ENCODE results near the gene CD8B. TPM values are rescaled to one million over a fixed set of nuclear protein-coding genes. Genes with fewer than 3 reads are reported as not detected.

The CD8B gene
- total RNA-seq, 4 donors from 2014 or later = 1.8 to 7.3 (median 2.8) TPM

DNA sequence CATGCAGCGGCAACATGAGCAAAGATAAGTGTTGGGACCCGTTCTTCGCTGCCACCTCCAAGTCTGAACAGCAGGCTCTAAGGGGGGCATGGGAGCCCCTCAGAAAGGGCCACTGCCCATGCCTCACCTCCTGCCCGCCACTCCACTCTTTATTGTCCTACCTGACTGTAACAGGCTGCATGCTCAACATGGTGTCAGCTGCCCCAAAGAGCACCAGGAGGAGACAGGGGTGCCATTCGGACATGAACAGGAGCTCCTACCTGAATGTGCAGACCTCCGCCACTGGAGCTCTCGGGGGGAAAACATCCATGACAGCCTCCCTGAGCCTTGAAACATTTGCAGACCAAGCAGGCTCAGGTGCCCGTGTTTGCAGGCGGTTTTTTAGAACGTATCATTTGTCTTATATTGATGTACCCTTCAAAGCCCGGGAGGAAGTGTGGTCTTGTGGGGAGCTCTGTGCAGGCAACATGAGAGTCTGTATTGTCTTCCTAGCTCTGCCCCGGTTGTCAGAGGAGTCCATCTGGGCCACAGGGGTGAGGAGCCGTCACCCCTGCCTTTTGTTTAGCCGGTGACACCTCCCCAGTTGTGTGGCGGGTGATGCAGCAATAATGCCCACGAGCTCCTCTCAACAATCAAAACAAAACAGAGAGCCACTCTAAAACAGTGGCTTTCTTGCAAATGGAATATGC, 35.8 kb downstream of the CD8B start:
- DNase-seq (ENCODE audit: low spot score) (no peak), ATAC-seq (ENCODE audit: low FRiP score) (no peak)
- TF ChIP-seq, protein P1, sequence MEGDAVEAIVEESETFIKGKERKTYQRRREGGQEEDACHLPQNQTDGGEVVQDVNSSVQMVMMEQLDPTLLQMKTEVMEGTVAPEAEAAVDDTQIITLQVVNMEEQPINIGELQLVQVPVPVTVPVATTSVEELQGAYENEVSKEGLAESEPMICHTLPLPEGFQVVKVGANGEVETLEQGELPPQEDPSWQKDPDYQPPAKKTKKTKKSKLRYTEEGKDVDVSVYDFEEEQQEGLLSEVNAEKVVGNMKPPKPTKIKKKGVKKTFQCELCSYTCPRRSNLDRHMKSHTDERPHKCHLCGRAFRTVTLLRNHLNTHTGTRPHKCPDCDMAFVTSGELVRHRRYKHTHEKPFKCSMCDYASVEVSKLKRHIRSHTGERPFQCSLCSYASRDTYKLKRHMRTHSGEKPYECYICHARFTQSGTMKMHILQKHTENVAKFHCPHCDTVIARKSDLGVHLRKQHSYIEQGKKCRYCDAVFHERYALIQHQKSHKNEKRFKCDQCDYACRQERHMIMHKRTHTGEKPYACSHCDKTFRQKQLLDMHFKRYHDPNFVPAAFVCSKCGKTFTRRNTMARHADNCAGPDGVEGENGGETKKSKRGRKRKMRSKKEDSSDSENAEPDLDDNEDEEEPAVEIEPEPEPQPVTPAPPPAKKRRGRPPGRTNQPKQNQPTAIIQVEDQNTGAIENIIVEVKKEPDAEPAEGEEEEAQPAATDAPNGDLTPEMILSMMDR (IDR thresholded peaks at IDR 0.05) = no peak

DNA sequence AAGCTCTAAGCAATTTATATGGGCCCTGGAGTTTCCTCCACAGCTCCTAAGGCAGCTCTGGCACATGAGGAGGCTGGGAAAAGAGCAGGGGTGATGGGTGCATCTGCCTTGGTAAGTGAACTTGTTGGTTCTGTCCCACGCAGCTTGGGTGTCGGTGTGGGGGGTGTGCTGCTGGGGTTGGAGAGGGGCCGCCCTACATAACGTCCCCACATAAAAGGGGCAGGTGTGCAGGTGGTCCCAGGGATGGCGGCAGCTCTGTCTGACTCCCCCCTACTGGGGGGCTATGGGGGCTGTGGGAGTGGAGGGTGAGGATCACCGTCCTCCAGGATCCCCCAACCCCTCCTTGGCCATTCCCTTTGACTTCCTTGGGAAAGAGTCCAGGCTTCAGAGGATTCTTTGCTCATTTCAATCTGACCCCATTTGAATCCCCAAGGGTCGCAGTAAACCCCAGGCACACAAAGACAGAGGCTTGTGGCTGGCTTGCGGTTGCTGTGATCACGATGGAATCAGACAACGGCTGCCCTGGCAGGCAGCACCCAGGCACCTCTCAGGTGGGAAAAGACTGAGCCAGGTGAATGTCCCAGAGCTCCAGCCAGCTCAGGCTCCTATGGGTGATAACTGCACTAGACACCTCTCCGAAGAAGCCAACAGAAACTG, 36.5 kb downstream of the CD8B start:
- TF ChIP-seq, protein P1 (IDR thresholded peaks at IDR 0.05) = no peak
- no peak for ATAC-seq (ENCODE audit: low FRiP score)
- no peak for DNase-seq (ENCODE audit: low spot score)

DNA sequence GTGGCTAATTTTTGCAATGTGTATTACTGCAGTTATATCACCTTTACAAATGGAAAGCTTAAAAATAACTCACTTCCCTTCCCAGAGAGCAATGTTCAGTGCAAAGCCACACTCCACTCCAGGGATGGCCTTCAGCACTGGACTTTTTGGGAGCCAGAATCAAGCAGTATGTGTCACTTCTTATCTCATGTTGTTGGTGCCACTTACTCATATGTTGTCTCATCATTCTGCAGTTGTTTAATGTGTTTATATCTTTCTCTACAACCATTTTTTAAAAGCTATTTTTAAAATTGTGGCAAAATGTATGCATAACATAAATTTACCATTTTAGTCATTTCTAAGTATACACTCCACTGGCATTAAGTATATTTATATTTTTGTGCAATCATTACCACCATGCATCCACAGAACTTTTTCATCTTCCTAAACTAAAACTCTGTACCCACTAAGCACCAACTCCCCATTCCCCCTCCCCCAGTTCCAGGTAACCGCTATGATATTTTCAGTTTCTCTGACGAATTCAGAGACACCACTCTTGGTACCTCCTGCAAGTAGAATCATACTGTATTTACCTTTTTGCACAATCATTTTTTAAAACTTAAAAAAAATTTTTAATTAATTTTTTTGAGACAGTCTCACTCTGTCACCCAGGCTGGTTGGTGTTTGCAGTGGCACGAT, 38.9 kb downstream of the CD8B start:
- TF ChIP-seq, protein P1 (IDR thresholded peaks at IDR 0.05) = no peak
- ATAC-seq (ENCODE audit: low FRiP score) (no peak), DNase-seq (ENCODE audit: low spot score) (no peak)

DNA sequence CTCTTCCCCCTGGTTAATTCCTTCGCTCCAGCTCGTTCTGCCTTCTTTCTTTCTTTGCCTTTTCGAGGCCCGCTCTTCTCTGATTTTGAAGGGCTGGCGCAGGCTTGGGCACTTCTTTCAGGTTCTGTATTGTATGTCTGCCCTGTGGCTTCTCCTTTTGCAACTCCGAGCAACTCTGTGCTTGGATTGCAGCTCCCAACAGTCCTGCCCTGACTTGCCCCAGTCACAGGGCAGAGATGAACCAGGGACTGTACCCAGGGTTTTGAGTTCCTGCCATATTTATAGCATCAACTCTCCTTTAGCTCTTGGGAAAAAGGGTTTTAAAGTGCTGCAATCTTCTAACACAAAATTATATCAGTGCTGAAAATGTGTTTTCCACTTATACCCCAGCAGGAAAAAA, 39.8 kb downstream of the CD8B start:
- ATAC-seq (ENCODE audit: low FRiP score) (no peak), DNase-seq (ENCODE audit: low spot score) (no peak)
- TF ChIP-seq, protein P1 (IDR thresholded peaks at IDR 0.05) = no peak

DNA sequence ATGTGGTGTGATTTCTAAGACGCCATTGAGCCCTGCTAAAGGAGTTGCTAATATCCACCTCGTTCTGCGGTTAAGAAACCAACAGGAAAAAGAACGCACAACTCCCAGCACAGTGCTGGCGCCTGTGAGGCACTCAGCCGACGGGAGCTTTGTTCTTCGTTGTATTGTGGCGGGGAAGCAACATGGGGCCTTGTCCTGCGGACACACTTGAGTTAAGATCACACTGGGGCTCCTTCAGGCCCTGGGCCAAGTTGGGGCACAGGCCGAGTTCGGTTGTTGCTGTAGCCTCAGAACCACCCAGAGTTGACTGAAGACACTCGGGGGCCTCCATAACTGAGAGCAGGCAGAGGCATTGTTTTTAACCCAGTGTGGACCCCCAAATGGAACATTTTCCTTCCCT, 40.4 kb downstream of the CD8B start:
- DNase-seq (ENCODE audit: low spot score) = no peak
- no peak for ATAC-seq (ENCODE audit: low FRiP score)
- TF ChIP-seq, protein P1 (IDR thresholded peaks at IDR 0.05) = no peak

DNA sequence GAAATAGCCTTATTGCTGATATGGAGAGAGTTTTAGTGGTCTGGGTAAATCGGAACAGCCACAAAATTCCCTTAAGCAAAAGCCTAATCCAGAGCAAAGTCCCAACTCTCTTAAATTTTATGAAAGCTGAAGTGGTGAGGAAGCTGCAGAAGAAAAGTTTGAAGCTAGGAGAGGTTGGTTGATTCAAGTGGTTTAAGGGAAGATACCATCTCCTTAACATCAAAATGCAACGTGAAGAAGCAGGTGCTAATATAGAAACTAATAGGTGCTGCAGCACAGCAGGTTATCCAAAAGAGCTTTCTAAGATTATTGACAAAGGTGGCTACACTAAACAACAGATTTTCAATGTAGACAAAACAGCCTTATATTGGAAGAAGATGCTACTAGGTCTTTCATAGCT, 42.7 kb downstream of the CD8B start:
- TF ChIP-seq, protein P1 (IDR thresholded peaks at IDR 0.05) = no peak
- no peak for DNase-seq (ENCODE audit: low spot score)
- no peak for ATAC-seq (ENCODE audit: low FRiP score)

Measured in omental fat pad (tissue), 4 donors.